Stimulated activated CD4-positive, alpha-beta T cell treated with anti-CD3 and anti-CD28 coated beads, Interleukin-12 subunit alpha, Interleukin-12 subunit beta, amount 100 ng/mL, for 4 hours (primary cell): Measurements from ENCODE around the gene PI16.

Experiments used
- DNase-seq: peaks from one replicate; pipeline ENCODE4 v3.0.0-alpha.2; 2020

PI16 gene, protein sequence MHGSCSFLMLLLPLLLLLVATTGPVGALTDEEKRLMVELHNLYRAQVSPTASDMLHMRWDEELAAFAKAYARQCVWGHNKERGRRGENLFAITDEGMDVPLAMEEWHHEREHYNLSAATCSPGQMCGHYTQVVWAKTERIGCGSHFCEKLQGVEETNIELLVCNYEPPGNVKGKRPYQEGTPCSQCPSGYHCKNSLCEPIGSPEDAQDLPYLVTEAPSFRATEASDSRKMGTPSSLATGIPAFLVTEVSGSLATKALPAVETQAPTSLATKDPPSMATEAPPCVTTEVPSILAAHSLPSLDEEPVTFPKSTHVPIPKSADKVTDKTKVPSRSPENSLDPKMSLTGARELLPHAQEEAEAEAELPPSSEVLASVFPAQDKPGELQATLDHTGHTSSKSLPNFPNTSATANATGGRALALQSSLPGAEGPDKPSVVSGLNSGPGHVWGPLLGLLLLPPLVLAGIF

DNA sequence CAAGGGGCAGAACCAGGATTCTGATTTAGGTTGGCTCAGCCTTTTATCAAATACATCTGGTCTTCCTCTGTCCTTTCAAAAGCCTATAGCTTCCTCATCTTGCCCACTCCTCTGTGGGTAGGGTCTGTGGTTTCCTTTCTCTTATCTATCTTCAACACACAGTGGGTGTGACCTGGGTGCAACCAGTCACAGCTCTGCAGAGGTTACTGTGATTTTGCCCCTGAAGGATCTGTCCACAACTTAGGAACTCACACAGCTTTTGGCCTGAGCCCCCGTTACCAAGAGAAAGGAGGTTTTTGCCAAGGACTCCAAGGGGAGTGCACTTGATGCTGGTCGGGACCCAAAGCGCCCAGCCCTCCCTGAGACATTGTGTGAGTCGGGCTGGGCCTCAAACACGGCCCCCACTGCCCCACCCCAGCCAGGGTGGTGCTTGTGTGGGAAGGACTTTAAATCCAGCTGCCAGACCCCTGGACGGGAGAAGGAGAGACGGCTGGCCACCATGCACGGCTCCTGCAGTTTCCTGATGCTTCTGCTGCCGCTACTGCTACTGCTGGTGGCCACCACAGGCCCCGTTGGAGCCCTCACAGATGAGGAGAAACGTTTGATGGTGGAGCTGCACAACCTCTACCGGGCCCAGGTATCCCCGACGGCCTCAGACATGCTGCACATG is at the start of gene PI16:
Gene PI16 (plus strand): TSS at position 477 of the 670 bp plus-strand sequence. CDS start 23 bp downstream, at position 500.
- no peak for DNase-seq

DNA sequence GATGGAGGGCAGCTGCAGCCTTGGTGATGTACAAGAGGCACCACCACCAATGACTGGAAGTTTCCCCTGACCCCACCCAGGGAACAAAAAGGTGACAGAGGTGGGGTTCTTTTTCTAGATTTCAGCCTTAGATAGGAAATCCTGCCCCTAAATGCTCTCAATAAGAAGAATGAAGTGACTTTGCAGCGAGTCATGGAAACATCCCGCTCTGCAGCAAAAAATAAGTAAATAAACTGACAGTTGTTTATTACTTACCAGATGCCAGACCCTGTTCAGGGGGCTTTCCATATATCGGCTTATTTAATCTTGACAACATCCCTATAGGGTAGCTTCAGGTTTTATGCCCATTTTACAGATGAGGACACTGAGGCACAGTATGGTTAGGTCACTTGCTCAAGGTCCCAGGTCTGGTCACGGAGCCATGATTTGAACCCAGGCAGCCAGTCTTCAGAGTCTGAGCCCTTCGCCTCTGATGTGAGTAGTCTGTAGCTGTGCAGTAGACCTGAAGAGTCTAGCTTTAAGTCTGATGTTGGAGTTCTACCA is 49.6 kb upstream of the PI16 start:
- no peak for DNase-seq

DNA sequence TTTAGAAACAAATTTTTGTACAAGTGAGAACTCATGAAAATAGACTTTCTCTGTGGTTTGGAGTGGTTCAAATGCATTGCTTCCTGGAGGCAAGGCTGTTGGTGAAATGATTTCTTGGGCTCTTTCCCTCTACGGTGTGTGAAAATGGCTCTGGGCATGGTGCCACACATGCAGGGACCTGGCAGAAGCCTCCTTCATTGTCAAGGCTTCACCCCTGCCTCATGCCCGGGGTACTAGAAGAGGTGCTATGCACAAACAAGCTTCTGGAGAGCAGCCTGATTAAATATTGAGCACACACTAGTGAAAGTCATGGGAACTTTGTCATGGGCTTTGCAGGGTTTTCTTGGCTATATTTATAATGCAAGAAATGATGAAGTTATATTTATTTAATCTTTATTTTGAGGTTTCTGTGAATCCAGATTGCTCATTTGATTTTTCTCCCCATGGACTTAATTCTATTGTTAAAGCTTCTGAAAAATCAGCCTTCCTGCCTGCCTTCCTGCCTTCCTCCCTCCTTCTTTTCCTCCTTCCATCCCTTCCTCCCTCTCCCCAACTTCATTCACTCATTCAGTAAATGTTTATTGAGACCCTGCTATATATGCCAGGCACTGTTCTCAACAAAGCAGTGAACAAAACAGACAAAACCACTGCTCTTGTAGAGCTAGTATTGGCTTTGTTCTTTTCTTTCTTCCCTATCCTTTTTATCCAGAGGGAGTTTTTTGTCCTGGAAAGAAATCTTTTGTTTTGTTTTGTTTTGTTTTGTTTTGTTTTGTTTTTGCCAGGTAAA is 47.8 kb upstream of the PI16 start:
- no peak for DNase-seq

DNA sequence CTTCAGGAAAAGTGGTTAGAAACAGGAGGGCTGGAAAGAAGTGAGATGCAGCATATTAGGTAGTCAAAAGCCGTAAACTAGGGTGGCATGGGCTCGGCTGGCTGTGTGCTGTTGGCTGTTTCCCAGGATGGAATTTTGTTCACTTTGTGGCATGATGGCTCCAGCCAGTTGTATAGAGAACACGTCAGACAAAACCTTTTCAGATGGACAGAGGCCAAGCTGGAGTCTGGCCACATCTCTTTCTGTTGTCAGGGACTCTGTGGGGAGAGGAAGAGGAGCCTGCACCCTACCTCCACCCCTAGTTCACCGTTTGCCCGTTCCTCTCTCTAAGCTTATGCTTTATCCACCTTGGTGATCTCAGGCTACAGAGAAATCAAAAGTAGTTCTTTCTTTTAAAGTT is 46.8 kb upstream of the PI16 start:
- no peak for DNase-seq

DNA sequence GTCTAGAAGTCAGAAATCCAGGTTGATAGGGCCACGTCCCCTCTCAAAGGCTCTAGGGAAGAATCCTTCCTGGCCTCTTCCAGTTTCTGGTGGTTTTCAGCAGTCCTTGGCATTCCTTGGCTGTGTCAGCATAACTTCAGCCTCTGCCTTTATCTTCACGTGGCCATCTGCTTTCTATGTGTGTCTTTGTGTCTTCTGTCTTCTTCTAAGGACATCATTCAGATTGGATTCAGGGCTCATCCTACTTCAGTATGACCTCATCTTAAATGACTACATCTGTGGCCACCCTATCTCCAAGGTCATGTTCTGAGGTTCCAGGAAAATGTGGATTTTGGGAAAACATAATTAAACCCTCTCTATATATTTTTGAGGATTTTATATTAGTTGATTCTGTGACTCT is 45.8 kb upstream of the PI16 start:
- DNase-seq, result no peak

DNA sequence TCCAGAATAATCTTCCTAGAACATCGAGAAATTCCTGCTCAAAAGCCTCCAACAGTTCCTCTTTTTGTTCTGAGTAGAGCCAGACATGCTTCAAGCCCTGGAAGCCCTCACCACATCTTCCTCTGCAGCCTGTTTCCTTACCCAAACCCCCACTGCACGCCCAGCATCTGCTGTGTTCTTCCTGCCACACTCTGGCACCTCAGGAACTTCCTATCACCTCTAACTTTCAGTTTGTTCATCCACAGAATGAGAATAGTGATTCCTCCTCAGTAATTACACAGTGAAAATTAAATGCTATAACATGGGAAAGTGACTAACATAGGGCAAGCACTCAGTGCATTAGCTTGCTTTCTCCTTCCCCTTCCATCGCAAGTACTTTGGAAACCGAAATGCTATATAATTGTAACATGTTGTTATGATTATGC is 42.5 kb upstream of the PI16 start:
- no peak for DNase-seq

DNA sequence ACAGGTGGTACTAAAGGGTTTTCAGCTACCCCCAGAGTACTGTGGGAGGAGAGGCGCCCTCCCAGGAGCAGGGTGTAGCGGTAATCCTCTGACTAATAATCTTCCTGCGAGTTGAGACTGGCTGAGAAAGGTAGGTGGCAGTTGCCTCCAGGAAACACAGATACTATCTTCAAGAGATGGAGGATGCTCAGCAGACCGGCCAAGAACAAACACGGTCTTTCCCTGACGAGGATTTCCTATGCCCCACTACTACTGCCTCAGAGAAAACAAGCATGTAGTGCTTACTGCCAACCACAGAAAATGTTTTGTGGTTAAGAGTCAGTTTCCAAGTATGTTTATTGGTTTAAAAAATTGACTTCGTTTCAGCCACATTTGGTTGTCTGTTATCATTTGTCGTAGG is 42.0 kb upstream of the PI16 start:
- peak; percentile 24 for DNase-seq

DNA sequence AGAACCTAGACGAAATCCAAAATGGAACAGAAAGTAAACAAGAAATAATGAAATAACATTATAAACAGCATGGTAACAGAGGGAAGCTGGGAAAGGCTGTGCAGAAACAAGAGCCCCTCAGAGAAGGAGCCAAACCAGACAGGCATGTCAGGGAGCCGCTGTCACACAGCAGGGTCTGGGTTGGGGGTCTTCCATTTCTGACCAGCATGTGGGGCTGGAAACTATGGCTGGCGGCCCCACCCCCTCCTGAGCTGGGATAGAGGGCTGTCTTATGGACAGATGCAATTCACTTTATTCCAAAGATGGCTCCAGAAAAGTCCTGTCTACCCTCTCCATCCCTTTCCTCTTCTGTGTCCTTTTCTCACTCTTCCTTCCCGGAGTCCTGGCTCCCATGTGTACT is 41.5 kb upstream of the PI16 start:
- DNase-seq, result no peak

DNA sequence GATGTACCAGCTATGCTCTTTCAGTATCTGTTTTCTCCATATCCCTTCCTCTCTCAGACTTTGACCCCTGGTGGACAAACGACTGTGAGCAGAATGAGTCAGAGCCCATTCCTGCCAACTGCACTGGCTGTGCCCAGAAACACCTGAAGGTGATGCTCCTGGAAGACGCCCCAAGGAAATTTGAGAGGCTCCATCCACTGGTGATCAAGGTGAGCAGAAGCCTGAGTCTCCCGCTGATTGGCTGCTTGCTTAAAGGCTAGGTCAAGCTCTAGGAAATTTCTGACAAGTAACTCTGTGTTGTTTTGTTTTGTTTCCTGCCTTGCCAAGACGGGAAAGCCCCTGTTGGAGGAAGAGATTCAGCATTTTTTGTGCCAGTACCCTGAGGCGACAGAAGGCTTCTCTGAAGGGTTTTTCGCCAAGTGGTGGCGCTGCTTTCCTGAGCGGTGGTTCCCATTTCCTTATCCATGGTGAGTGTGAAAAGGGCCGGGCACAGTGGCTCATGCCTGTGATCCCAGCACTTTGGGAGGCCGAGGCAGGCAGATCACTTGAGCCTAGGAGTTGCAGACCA is 40.2 kb upstream of the PI16 start:
- no peak for DNase-seq

DNA sequence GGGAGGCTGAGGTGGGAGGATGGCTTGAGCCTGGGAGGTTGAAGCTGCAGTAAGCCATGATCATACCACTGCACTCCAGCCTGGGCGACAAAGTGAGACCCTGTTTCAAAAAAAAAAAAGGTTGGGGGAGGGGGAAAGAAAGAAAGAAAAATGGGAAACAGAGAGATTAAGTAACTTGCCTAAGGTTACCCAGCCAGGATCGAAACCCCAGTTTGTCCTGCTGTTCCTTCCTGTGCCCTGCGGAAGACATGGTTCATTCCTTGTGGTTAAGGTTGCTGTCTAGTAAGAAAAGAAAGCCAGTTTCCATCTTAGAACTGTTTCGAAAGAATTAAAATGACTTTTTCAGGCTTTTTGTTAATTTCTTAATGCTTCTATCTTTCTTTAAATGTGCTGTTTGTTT is 38.9 kb upstream of the PI16 start:
- no peak for DNase-seq

DNA sequence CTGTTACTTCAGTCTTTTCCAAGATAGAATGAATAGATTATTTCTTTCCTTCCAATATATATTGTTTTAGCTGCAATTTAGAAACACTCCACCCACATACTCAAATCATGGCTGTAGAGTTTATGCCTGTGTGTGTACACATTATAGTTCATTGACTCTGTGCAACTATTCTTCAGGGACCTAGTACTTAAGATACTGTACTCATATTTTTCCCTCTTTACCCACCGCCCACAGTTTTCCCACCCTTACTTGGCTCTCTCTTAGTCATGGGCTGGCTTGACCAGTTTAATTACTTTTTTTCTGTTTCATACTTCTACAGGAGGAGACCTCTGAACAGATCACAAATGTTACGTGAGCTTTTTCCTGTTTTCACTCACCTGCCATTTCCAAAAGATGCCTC is 38.4 kb upstream of the PI16 start:
- DNase-seq, result no peak

DNA sequence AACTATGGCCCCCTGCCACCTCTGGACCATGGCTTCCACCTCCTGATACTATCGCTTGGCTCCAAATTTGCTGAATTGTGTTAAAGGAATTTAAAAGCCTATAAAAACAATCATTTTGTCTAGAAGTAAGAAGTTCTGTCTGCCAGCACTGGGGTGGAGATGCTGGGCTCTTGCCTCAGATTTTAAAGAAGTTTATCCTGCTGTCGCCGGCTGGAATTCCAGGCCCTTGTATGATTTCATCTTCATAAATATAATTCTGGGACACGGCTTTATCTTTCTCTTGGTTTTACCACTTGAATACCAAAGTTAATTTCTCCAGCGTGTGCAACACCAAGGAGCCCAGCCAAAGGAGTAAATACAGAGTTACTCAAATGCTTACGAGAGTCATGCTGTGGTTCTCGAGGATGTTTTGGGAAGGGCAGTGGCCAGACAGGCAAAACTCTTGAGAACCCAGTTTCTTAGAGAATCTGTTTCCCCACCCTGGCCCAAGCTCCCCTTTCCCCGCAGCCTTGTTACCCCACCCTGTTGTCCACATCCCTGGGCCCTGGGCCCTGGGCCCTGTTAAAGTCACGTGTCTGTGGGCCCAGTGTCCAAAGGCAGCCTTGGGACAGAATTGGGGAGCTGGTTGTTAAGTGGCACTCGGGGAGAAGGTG is 36.9 kb upstream of the PI16 start:
- DNase-seq, result no peak

DNA sequence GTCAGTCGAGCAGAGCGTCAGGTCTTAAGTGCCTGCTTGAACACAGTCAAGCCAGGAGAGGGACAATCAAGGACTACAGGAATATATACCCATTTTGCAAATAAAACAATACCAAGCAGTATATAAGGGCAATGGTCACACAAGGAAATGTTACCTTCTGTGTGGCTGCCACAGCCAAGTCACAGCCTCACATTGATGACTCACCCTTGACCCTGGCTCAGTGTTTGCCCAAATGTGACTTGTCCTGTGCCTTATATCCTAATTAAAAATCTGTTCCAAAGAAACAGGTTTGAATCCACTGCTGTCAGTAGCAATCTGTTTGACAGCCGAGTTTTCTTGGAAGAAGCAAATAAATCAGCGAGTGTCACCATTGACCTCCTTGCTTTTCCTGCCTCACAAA is 34.5 kb upstream of the PI16 start:
- DNase-seq, result no peak

DNA sequence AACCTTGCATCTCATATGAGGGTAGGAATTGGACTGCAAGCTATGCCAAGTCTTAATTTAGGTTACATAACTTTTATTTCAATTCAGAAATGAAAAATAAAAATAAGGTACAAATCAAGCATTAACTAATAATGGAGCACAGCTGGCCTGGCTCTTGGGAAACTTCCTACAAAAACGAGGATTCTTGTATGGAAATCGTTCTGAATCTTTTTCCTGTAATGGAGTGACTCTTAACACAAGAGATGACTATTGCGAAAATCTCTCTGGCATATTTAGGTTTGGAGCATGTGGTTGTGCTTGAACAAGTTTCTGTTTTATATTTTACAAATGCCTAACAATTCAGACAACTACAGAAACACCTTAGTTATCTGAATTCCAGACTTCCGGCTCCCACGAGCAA is 34.0 kb upstream of the PI16 start:
- no peak for DNase-seq

DNA sequence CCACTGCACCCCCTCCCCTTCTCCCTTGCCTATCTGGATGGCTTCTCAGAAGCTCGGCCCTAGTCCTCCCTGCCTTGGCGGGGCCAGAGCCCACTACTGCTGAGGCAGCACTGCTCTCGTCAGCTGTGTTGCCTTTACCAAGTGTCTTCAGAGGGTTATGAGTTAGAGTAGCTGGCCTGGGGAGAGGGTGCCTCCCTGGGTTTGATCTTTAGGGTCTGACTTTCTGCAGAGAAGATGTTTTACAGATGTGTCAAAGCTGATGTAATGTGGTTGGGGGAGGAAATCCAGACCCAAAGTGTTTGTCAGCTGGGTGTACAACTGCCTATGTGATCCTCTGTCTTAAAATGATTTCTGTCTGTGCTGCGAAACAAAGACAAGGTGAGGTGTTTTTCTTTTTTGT is 30.4 kb upstream of the PI16 start:
- no peak for DNase-seq

DNA sequence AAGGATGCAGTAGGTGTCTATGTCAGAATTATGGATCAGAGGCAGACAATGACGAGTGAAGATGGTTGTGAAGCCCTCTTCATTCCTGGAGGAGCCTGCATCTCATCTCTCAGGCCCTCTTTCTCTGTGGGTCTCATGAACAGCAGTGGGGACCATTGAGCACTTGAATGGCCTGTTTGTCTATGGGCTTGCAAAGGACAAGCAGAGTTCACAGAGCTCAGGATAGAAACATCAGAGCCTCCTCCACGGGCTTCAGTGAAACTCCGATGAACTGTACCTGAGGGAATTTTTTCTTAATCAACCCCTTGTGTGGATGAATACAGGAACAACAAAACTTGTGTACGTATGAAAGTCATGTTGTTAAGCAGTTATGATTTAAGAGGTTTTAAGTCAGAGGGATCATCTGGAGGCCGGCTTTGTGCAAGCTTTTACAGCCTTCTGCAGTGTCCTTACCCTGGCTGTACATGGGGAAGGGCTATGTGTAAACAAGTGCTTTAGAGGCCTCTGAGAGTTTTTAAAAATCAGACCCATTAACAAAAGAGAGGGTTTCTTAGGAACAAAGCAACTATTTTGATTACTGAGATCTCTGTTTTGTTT is 29.7 kb upstream of the PI16 start:
- no peak for DNase-seq

DNA sequence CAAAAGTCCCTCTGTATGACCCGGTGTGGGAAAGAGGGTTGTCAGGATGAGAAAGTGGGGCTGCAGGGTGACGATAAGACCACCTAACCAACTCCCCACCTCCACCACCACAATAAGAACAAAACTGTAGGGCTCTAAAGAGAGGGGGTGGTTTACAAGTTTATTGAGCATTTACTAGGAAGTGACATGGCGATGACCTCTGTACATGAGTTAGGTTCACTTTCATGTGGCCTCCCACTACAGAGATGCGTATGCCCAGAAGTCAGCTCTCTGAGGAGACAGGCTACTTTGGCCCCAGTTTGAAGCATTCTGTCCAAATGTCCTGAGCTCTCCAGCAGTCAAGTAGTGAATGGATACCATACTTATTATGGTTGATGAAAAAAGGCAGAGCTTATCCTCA is 28.7 kb upstream of the PI16 start:
- DNase-seq, result no peak

DNA sequence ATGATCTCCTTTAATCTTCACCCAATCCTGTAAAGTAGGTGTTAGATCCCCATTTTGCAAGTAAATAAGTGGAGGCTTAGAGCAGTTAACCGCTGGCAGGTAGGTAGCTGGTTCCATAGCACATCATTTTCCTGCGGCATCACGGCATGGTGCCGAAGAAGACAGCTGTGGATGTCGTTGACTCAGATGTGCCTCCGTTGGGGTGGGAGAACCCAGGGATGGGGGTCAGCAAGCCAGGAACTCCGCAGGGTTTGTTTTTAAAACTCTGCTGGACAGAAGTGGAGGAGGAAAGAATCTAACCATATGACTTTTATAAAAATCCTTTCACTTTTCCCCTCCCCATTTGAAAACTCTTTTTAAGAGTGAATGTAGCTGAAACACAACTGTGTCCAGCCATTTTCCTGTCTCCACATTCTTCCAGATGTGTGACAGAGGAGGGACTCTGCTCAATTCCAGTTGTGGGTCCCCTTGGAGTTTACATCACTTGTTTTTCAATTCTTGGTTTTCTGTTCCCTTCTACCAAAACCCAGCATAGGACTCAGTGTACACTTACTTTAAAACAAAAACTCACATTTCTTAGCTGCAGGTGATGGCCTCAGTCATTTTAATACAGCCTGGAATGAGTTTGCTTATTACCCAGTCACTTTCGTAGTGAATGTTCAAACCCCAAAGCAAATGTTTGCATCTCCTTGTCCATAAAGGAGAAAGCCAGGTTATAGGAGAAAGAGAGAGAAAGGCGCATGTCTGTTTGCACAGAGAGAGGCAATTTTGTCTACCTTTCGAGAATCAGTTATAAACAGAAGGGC is 27.6 kb upstream of the PI16 start:
- DNase-seq, result no peak

DNA sequence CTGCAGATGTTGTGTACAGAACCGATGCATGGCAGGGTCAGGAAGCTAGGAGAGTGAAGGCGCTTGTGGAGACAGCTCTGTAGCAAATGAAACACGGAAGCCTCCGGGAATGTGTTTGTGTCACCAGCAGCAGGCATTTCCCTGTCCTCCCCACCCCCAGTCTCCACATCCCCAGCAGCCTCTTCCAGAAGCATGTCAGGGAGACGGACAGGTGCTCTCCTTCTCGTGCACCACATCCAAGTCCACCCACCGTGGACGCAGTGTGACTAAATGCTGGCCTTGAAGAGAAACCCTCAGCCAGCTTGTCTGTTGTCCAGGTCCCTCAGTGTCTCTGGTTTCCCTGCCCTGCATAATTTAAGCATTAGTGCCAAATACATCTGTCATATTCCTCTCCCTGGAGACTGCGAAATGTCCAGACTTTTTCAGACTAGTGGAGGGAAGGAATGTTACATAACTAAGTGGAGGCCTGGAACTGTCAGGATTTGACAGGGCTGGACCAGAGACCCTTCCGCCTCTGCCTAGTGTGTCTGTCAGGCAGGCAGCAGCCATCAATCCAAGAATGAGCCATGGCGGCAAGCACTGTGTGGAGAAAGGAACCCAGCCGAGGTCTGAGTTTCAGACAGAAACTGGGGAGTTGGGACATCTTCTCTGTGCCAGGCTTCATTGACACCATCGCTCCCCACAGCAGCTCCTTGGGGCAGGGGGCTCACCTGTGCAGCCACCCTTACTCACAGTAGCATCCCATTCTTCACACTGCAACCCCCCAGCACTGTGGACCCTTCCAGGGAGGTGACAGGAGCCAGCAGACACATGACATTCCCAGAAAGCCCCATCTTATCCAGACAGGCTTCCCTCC is 26.6 kb upstream of the PI16 start:
- no peak for DNase-seq

DNA sequence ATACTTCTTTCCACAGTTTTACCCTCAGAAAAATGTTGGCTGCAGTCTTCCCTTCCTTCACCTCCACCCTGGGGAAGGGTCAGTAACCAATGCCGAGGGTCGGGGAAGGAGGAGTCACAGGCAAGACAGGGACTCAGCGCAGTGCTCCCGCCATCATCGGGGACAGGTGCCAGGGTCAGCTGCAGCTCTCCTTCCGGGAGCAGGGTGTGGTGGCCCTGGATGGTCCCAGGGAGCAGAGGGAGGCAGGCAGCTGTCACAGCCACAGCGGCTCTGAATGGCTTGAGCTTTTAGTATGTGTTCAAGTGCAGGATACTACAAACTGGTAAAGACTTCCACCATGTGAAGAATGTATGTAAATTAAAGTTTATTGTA is 26.0 kb upstream of the PI16 start:
- no peak for DNase-seq
